Endothelial cell of umbilical vein (primary cell): Measurements from ENCODE around the gene PAAF1.

ENCODE experiments used
- EZH2 ChIP-seq: IDR thresholded peaks from 2 replicates; pipeline ENCODE4 v1.6.1; 2012; ENCODE audit warnings: borderline replicate concordance, low read depth, mild to moderate bottlenecking, moderate library complexity, low read length, inconsistent platforms; ENCODE audit not compliant: severe bottlenecking
- JUN ChIP-seq: IDR thresholded peaks from 2 replicates; pipeline ENCODE4 v1.6.1; 2011; ENCODE audit warnings: borderline replicate concordance, low read depth; ENCODE audit not compliant: insufficient read length, insufficient read depth
- POLR2A ChIP-seq: IDR thresholded peaks from 2 replicates; pipeline ENCODE4 v1.6.1; 2012; ENCODE audit warnings: low read depth, mild to moderate bottlenecking, control low read depth, low read length
- POLR2AphosphoS5 ChIP-seq: IDR thresholded peaks from 2 replicates; pipeline ENCODE4 v1.6.1; 2012; ENCODE audit warnings: low read depth, mild to moderate bottlenecking, control low read depth, low read length, moderate library complexity; ENCODE audit not compliant: insufficient read depth
- TF ChIP-seq, protein P1 (sequence below), 2 donors: IDR thresholded peaks; 1 replicate in 1 of 2; 2 replicates in 1 of 2; pipeline ENCODE4 v1.5.1; 2011; ENCODE audit warnings: low read length in 2 of 2, mild to moderate bottlenecking in 2 of 2, moderate library complexity in 2 of 2, control low read depth in 1 of 2, inconsistent platforms in 1 of 2, low read depth in 1 of 2; ENCODE audit not compliant: insufficient read depth in 1 of 2; ENCODE audit errors: extremely low read depth in 1 of 2
- TF ChIP-seq, protein P2 (sequence below): IDR thresholded peaks from 2 replicates; pipeline ENCODE4 v1.6.1; 2011; ENCODE audit not compliant: insufficient read depth, insufficient read length

DNA sequence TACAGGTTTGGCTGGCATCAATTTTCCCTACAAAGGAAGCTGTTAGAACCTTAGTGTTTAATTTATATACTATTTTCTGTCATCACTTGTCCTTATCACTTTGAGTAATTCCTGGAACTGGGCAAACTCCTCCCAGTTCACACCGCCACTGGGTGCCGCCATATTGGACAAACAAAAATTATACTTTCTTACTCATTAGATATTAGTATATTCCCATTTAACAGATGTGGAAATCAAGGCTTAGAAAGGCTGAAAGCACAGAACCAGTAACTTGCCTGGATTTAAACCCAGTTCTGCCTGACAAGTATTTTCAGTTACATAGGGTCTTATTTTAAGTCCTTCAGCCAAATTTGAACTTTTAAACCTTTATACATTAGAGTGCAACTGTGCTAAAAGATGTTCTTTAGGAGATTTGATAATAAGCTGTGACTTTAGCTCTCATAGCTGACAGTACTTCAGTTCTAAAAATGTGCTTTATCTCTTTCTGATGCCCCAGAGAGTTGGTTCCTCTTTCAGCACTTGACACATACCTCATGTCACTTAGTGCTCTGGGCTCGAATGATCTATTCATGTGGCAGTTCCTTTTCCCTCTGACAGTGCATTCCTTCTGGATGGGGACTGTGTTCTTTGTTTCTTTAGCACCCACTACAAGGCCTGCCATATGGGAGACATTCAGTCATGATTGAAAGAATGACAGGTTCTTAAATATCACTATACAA is 25.6 kb upstream of the PAAF1 start:
- TF ChIP-seq POLR2A: no peak
- TF ChIP-seq, protein P1, sequence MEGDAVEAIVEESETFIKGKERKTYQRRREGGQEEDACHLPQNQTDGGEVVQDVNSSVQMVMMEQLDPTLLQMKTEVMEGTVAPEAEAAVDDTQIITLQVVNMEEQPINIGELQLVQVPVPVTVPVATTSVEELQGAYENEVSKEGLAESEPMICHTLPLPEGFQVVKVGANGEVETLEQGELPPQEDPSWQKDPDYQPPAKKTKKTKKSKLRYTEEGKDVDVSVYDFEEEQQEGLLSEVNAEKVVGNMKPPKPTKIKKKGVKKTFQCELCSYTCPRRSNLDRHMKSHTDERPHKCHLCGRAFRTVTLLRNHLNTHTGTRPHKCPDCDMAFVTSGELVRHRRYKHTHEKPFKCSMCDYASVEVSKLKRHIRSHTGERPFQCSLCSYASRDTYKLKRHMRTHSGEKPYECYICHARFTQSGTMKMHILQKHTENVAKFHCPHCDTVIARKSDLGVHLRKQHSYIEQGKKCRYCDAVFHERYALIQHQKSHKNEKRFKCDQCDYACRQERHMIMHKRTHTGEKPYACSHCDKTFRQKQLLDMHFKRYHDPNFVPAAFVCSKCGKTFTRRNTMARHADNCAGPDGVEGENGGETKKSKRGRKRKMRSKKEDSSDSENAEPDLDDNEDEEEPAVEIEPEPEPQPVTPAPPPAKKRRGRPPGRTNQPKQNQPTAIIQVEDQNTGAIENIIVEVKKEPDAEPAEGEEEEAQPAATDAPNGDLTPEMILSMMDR (IDR thresholded peaks at IDR 0.05; ENCODE audit: extremely low read depth in 1 of 2, insufficient read depth in 1 of 2, low read depth in 1 of 2, low read length in 2 of 2): no peak
- no peak for TF ChIP-seq JUN
- TF ChIP-seq EZH2: no peak
- TF ChIP-seq POLR2AphosphoS5: no peak
- TF ChIP-seq, protein P2, sequence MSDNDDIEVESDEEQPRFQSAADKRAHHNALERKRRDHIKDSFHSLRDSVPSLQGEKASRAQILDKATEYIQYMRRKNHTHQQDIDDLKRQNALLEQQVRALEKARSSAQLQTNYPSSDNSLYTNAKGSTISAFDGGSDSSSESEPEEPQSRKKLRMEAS: no peak
